Neural progenitor cell (in vitro differentiated cells): ENCODE data around the gene NAPEPLD. TPM values are rescaled to one million over a fixed set of nuclear protein-coding genes. Genes with fewer than 3 reads are reported as not detected.
"Not testable (repeated sequence)": the region's sequence is repeated elsewhere in the genome, so short reads cannot be mapped to it uniquely, and the experiment has no call there.

Experiments
- DNase-seq: peaks from one replicate; pipeline ENCODE4 v3.0.0-alpha.2; 2016; ENCODE audit warnings: low spot score
- H2AFZ ChIP-seq: fragments of 200-600 bp; sonication (generic); replicated peaks from 2 replicates; pipeline ENCODE4 v1.6.1; 2016; ENCODE audit warnings: antibody characterized with exemption
- H3F3A ChIP-seq: fragments of 200-600 bp; sonication (generic); 2 replicates; pipeline ENCODE4 v1.6.1; 2016; ENCODE audit warnings: antibody characterized with exemption, low read depth
- H3K27ac ChIP-seq: fragments of 200-600 bp; sonication (generic); 2 replicates; pipeline ENCODE4 v1.5.1; 2016; ENCODE audit warnings: mild to moderate bottlenecking
- H3K27me3 ChIP-seq: fragments of 200-600 bp; sonication (generic); 2 replicates; pipeline ENCODE4 v1.6.1; 2016; ENCODE audit warnings: mild to moderate bottlenecking, moderate library complexity
- H3K36me3 ChIP-seq: fragments of 200-600 bp; sonication (generic); 2 replicates; pipeline ENCODE4 v1.5.1; 2016
- H3K4me1 ChIP-seq: fragments of 200-600 bp; sonication (generic); 2 replicates; pipeline ENCODE4 v1.6.1; 2016; ENCODE audit warnings: mixed run types
- H3K4me2 ChIP-seq: fragments of 200-600 bp; sonication (generic); 2 replicates; pipeline ENCODE4 v1.6.1; 2016
- H3K4me3 ChIP-seq: fragments of 200-600 bp; sonication (generic); 2 replicates; pipeline ENCODE4 v1.5.1; 2016
- H3K79me2 ChIP-seq: fragments of 200-600 bp; sonication (generic); 2 replicates; pipeline ENCODE4 v1.6.1; 2016; ENCODE audit warnings: low read depth
- H3K9ac ChIP-seq: fragments of 200-600 bp; sonication (generic); 2 replicates; pipeline ENCODE4 v1.6.1; 2016
- H3K9me3 ChIP-seq: fragments of 200-600 bp; sonication (generic); 2 replicates; pipeline ENCODE4 v1.5.1; 2016; ENCODE audit warnings: low read depth
- H4K20me1 ChIP-seq: fragments of 200-600 bp; sonication (generic); 2 replicates; pipeline ENCODE4 v1.6.1; 2016; ENCODE audit warnings: low read depth
- H3K27ac Mint-ChIP-seq: 3 replicates; pipeline ENCODE4 v1.8.0; 2021; ENCODE audit warnings: mixed read lengths
- H3K27me3 Mint-ChIP-seq: 2 replicates; pipeline ENCODE4 v1.8.0; 2022; ENCODE audit warnings: low read depth, mild to moderate bottlenecking, inconsistent platforms, moderate library complexity, mixed read lengths; ENCODE audit not compliant: insufficient read depth
- H3K36me3 Mint-ChIP-seq: 3 replicates; pipeline ENCODE4 v1.8.0; 2021; ENCODE audit warnings: mixed read lengths
- H3K4me1 Mint-ChIP-seq: 3 replicates; pipeline ENCODE4 v1.8.0; 2021; ENCODE audit warnings: mixed read lengths
- H3K4me3 Mint-ChIP-seq: 3 replicates; pipeline ENCODE4 v1.8.0; 2021; ENCODE audit warnings: mild to moderate bottlenecking, moderate library complexity, mixed read lengths
- H3K9me3 Mint-ChIP-seq: 3 replicates; pipeline ENCODE4 v1.8.0; 2020; ENCODE audit warnings: mixed read lengths
- CTCF ChIP-seq: fragments of 200-600 bp; sonication (generic); IDR thresholded peaks from 2 replicates; pipeline ENCODE4 v1.5.1; 2017; ENCODE audit warnings: antibody characterized with exemption, mild to moderate bottlenecking
- EZH2 ChIP-seq: fragments of 200-600 bp; sonication (generic); IDR thresholded peaks from 2 replicates; pipeline ENCODE4 v1.6.1; 2017; ENCODE audit warnings: antibody characterized with exemption, mild to moderate bottlenecking, moderate library complexity
- EZH2phosphoT487 ChIP-seq: fragments of 200-600 bp; sonication (generic); IDR thresholded peaks from 2 replicates; pipeline ENCODE4 v1.6.1; 2017; ENCODE audit warnings: antibody characterized with exemption
- total RNA-seq: library from RNA; depleted of rRNA; stranded (reverse); fragments of >200 nt; gene quantifications from 2 replicates; pipeline ENCODE4 v1.2.3, GENCODE V29; 2015; ENCODE audit warnings: low replicate concordance

NAPEPLD gene
- total RNA-seq, 1 donor from 2014 or later, result 13.3 TPM

DNA sequence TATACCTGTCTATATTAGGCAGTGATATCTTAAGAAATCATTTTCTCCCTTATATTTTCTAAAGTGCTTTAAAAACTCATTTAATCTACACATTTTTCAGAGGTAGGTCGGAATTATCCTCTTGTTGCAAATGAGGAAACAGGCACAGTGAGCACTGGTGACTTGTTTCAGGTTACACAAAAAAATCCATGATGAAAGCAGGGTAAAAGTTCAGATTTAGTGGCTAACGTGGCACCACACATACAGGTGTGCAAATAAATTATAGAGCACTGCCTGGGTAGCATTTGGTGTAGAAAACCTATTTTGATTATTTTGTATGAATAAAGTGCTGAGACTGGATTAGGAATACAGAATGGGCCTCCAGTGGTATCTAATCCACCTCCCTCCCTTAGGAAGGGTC, 47.4 kb downstream of the NAPEPLD start:
- no peak overlapping the region for H2AFZ ChIP-seq
- Mint-ChIP-seq H3K27ac (no peak overlapping the region), H3K4me3 (no peak overlapping the region), H3K36me3 (peaks cover 7% of the 10 kb centered on the region), H3K9me3 (no peaks in the 10 kb centered on the region), H3K27me3 (no peaks in the 10 kb centered on the region), H3K4me1 (peaks cover 10% of the 10 kb centered on the region)
- H3K27ac ChIP-seq, result no peak overlapping the region
- no peak for DNase-seq
- H4K20me1 ChIP-seq, result no peaks in the 10 kb centered on the region
- H3K4me2 ChIP-seq, result no peak overlapping the region
- no peaks in the 10 kb centered on the region for H3K9me3 ChIP-seq
- H3K4me1 ChIP-seq, result no peaks in the 10 kb centered on the region
- H3K79me2 ChIP-seq, result no peaks in the 10 kb centered on the region
- H3K27me3 ChIP-seq, result no peaks in the 10 kb centered on the region
- no peak for TF ChIP-seq CTCF
- no peak for TF ChIP-seq EZH2phosphoT487
- H3K4me3 ChIP-seq, result no peak overlapping the region
- H3K9ac ChIP-seq, result no peak overlapping the region
- H3F3A ChIP-seq, result peaks cover 16% of the 10 kb centered on the region
- H3K36me3 ChIP-seq, result peaks cover 6% of the 10 kb centered on the region

- Histone ChIP-seq H3K27me3 (no peaks in the 10 kb centered on the region), H3K27ac (no peak overlapping the region), H3F3A (peaks cover 17% of the 10 kb centered on the region), H3K36me3 (peaks cover 10% of the 10 kb centered on the region), H3K4me3 (no peak overlapping the region), H3K9ac (no peak overlapping the region), H3K4me1 (no peaks in the 10 kb centered on the region), H3K79me2 (no peaks in the 10 kb centered on the region), H4K20me1 (no peaks in the 10 kb centered on the region), H3K9me3 (no peaks in the 10 kb centered on the region), H2AFZ (no peak overlapping the region), H3K4me2 (no peak overlapping the region)
- Mint-ChIP-seq H3K4me1 (peaks cover under 1% of the 10 kb centered on the region), H3K27me3 (no peaks in the 10 kb centered on the region), H3K9me3 (no peaks in the 10 kb centered on the region), H3K36me3 (peaks cover 14% of the 10 kb centered on the region), H3K27ac (no peak overlapping the region), H3K4me3 (no peak overlapping the region)
- TF ChIP-seq CTCF (no peak), EZH2phosphoT487 (no peak), EZH2 (no peak)
- no peak for DNase-seq
Measured at GRCh38 chr7:103100348-103100747, 48.6 kb downstream of the NAPEPLD start.

GRCh38 chr7:103097041-103097440, 51.9 kb downstream of the NAPEPLD start:
- Histone ChIP-seq H3K4me3 (no peak overlapping the region), H3F3A (peaks cover 10% of the 10 kb centered on the region), H3K4me2 (no peak overlapping the region), H3K27ac (no peak overlapping the region), H3K9ac (no peak overlapping the region), H3K9me3 (no peaks in the 10 kb centered on the region), H2AFZ (no peak overlapping the region), H3K4me1 (no peaks in the 10 kb centered on the region), H4K20me1 (no peaks in the 10 kb centered on the region), H3K79me2 (no peaks in the 10 kb centered on the region), H3K36me3 (peaks cover 12% of the 10 kb centered on the region), H3K27me3 (no peaks in the 10 kb centered on the region)
- no peaks in the 10 kb centered on the region for H3K4me1 Mint-ChIP-seq
- peaks cover 19% of the 10 kb centered on the region for H3K36me3 Mint-ChIP-seq
- H3K9me3 Mint-ChIP-seq, result no peaks in the 10 kb centered on the region
- no peaks in the 10 kb centered on the region for H3K27me3 Mint-ChIP-seq
- no peak overlapping the region for H3K27ac Mint-ChIP-seq
- H3K4me3 Mint-ChIP-seq, result no peak overlapping the region
- TF ChIP-seq EZH2phosphoT487, result no peak
- no peak for TF ChIP-seq CTCF
- TF ChIP-seq EZH2, result no peak
- DNase-seq, result no peak

DNA sequence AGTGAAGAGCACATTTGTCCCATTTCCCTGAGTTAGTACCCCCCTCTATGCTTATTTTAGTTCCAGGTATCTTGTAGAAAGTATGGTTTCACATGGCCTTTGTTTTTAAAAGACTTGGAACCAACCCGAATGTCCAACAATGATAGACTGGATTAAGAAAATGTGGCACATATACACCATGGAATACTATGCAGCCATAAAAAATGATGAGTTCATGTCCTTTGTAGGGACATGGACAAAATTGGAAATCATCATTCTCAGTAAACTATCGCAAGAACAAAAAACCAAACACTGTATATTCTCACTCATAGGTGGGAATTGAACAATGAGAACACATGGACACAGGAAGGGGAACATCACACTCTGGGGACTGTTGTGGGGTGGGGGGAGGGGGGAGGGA, 53.3 kb downstream of the NAPEPLD start:
- not testable (repeated sequence) for H3K4me1 ChIP-seq, DNase-seq, H3K27me3 ChIP-seq, H3F3A ChIP-seq, H3K27me3 Mint-ChIP-seq, H3K9me3 ChIP-seq, H3K27ac ChIP-seq, H4K20me1 ChIP-seq, H3K27ac Mint-ChIP-seq, H3K4me3 ChIP-seq, H3K4me3 Mint-ChIP-seq, H3K79me2 ChIP-seq, H3K4me1 Mint-ChIP-seq, H2AFZ ChIP-seq, H3K9me3 Mint-ChIP-seq, H3K4me2 ChIP-seq, H3K9ac ChIP-seq
- peaks cover 21% of the 10 kb centered on the region for H3K36me3 Mint-ChIP-seq
- peaks cover 12% of the 10 kb centered on the region for H3K36me3 ChIP-seq
